ENCODE results near the gene CELF5.
"Not testable (repeated sequence)": the region's sequence is repeated elsewhere in the genome, so short reads cannot be mapped to it uniquely, and the experiment has no call there.

Gene CELF5

DNA sequence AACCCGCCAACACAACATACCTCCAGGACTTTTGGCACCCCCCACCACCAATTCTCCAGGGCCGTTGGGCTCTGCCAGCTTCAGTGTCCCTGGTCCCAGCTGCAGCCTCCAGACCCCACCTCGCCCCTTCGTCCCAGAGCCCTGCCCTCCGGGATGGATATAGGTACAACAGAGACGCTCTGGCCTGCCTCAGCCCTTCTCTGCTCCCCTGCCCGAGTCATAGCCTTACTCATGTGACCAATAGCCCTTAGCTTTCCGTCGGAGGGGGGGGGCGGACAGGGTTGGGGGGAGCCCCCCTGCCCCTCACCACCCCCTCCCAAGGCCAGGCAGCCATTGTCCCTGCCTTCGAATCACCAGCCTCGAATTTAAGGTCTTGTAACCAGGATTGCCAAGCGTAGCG lies 71.1 kb downstream of the CELF5 start:
- ATAC-seq = no peak

DNA sequence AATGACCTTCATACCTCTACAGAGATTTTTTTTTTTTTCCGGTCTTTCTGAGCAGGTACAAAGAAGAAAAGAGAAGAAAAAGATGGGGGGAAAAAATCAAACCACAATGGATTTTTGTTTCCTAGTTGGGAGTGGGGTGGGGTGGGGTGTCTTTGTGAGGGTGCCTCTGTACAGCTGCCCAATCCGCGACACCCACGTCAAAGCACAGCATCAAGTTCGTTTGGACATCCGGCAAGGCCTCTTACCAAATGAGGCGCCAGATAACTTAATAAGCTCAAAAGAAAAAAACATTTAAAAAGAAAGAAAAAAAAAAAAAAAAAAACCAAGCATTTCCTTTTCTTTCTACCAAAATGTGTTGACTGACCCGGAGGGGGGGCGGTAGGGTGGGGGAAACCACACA lies 71.6 kb downstream of the CELF5 start:
- no peak for ATAC-seq

DNA sequence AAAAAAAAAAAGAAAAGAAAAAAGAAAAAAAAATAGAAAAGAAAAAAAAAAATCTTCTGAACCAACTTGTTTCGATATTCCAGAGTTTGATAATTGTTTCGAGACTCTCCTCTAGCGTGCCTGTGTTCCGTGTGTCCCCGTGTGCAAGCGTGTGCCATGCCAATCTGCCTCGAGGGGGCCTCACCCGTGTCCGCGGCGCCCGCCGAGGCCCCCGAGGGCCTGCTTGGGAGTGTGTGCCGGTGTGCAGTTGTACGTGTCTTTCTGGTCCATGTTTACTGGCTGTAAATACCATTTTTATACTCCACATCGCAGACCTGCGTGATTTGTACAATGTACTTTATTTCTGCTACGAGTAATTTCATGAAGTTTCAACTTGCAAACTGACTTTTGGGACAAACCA lies 72.0 kb downstream of the CELF5 start:
- ATAC-seq = no peak

DNA sequence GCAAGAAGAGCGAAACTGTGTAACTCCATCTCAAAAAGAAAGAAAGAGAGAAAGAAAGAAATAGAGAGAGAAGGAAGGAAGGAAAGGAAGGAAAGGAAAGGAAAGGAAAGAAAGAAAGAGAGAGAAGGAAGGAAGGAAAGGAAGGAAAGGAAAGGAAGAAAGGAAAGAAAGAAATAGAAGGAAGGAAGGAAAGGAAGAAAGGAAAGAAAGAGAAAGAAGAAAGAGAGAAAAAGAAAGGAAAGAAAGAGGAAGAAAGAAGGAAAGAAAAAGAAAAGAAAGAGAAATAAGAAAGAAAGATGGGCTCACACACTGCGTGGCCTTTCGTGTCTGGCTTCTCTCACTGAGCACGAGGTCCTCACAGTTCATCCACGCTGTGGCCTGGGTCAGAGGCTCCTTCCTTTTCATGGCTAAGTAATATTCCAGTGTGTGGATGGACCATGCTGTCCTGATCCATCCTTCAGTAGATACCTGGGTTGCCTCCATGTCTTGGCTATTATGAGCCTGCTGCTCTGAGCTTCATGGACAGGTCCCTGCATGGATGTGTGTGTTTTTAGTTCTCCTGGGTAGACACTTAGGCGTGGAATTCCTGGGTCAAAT lies 74.5 kb downstream of the CELF5 start:
- no peak for ATAC-seq

DNA sequence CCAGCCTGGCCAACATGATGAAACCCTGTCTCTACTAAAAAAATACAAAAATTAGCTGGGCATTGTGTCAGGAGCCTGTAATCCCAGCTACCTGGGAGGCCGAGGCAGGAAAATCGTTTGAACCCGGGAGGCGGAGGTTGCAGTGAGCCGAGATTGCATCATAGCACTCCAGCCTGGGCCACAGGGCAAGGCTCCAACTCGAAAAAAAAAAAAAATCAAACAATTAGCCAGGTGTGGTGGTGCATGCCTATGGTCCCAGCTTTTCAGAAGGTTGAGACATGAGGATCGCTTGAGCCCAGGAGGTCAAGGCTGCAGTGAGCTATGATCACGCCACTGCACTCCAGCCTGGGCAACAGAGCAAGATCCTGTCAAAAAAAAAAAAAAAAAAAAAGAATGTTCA lies 76.1 kb downstream of the CELF5 start:
- not testable (repeated sequence) for ATAC-seq

DNA sequence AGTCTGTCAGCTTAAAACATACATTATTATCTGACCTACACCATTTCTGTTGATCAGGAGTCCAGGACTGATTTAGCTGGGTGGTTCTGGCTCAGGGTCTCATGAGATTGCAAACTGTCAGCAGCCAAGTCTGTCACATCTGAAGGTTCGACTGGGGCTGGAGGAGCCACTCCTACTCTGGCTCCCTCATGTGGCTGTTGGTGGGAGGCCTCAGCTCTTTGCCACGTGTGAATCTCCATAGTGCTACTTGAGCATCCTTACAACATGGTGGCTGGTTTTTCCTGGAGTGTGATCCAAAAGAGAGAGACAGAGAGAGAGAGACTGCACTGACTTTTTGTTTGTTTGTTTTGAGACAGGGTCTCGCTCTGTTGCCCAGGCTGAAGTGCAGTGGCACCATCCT lies 78.3 kb downstream of the CELF5 start:
- ATAC-seq = no peak

DNA sequence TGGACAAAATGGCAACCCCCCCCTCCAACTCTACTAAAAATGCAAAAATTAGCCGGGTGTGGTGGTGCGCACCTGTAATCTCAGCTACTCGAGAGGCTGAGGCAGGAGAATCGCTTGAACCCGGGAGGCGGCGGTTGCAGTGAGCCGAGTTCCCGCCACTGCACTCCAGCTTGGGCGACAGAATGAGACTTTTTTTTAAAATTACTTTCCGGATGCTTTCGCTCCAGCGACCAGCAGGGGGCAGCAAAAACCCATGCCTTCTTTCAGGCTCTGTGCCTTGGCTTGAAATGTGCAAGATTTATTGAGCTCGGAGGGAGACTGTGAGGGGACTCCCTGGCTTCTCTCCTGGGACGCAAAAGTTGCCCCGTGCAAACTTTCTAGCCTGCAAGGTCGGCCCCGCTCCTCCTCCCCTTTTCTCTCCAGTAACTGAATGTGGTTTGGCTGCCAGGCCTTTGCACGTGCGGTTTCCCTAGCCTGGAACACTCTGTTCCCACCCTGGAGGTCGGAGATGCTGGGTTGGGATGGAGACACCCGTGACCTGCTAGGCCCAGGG lies 80.5 kb downstream of the CELF5 start:
- peak; percentile 56 to 58 for ATAC-seq

DNA sequence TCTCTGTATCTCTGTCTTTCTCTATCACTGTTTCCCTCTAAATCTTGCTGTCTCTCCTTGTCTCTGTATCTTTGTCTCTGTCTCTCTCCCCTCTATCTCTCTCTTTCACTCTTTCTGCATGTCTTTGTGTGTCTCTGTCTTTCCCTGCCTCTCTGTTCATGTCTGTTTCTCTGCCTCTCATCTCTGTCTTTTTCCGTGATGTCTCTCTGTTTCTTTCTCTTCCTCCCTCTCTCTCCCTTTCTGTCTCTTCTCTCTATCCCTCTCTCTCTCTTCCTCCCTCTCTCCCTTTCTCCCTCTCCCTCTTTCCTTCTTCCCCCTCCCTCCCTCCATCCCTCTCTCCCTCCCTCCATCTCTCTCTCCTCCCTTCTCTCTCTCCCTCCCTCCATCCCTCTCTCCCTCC lies 85.3 kb downstream of the CELF5 start:
- ATAC-seq = no peak

DNA sequence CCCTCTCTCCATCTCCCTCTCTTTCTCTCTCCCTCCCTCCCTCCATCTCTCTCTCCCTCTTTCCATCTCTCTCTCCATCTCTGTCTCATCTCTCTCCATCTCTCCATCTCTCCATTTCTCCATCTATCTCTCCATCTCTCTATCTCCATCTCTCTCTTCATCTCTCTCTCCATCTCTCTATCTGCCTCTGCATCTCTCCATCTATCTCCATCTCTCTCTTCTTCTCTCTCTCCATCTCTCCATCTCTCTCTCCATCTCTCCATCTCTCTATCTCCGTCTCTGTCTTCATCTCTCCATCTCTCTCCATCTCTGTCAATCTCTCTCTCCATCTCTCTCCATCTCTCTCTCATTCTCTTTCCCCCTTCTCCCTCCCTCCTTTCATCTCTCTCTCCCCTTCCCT lies 85.8 kb downstream of the CELF5 start:
- ATAC-seq = no peak

DNA sequence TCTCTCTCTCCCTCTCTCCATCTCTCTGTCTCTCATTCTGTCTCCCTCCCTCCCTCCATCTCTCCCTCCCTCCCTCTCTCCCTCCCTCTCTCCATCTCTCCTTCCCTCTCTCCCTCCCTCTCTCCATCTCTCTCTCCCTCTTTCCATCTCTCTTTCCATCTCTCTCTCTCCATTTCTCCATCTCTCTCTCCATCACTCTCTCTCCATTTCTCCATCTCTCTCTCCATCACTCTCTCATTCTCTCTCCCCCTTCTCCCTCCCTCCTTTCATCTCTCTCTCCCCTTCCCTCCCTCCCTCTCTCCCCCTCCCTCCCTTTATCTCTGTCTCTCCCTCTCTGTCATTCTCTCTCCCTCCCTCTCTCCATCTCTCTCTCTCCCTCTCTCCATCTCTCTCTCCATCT lies 86.2 kb downstream of the CELF5 start:
- no peak for ATAC-seq

DNA sequence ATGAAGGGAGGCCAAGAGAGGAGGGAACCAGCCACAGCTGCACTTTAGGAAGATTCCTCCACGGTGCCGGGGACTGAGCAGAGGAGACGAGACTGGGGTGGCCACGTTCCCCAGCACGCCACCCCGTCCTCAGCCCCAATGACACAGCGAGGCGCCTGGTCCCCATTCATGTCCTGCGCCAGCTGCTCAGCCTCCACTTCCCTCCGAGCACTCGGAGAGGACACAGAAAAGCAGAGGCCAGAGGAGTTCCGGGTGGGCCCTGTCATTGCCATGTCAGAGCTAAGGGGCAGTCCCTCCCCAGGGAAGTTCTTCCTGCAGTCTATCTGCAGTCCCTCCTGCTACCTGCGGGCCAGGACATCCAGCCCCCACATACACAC lies 88.7 kb downstream of the CELF5 start:
- no peak for ATAC-seq

DNA sequence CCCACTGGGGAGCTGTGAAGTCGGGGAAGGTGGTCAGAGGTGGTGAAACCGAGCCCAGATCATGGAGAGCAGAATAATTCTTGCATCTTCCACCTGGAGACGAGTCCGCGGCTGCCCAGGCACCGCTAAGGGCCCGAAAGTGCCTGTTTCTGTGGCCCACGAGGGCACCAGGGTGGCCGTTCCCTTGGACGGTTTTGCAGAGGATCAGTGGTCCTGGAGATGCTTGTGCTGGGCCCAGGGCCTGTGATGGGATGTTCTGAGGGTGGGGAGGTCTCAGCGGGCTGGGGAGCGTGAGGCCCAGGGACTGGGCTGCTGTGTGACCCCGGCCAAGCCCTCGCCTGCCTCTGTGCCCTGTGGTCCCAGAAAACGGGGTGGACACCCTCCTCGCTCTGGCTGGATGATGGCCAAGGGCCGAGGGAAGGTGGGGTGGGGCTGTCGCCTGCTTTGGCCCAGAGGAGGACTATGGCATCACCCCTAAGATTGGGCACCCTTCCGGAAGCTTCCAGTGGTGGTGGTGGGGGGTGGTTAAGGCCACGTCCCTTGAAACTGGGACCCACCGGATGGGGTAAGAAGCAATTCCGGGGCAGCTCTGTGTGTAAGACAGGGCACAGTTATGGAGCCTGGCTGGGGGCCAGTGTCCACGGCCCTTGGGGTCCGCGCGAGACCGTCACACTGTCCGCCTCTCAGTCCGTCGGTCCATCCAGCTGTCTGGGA lies 90.7 kb downstream of the CELF5 start:
- no peak for ATAC-seq

DNA sequence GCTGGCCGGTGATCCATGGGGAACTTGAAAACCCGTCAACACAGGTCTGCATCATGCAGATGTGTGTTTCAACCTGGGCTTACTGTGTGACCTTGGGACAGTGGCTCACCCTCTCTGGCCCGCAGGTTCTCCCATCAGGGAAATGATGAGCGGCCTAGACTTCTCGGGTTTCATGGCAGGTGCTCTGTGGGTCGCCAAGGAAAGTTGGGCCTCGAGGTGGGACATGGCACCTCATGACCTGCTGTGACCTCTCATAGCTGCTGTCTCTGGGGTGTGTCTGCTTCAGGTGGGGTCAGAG lies 91.2 kb downstream of the CELF5 start:
- no peak for ATAC-seq

DNA sequence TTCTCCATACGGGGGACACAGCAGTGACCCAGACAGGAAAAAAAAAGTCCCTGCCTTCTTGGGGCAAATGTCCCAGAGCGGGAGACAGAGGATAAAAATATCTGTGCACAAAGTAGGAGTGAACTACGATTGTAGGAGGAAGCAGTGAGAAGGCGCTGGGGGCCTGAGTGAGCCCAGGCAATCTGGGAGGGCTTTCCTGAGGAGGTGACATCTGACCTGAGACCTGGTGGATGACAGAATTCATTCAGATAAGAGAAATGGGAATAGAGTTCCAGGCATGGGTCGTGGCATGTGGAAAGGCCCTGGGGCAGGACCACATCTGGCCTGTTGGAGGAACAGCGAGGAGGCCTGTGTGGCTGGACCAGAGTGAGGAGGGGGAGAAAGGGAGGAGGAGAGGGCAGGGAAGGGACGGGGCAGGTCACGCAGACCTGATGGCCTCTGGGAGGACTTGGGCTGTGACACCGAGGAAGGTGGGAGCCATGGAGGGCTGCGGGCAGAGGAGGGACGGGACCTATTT lies 91.7 kb downstream of the CELF5 start:
- no peak for ATAC-seq

DNA sequence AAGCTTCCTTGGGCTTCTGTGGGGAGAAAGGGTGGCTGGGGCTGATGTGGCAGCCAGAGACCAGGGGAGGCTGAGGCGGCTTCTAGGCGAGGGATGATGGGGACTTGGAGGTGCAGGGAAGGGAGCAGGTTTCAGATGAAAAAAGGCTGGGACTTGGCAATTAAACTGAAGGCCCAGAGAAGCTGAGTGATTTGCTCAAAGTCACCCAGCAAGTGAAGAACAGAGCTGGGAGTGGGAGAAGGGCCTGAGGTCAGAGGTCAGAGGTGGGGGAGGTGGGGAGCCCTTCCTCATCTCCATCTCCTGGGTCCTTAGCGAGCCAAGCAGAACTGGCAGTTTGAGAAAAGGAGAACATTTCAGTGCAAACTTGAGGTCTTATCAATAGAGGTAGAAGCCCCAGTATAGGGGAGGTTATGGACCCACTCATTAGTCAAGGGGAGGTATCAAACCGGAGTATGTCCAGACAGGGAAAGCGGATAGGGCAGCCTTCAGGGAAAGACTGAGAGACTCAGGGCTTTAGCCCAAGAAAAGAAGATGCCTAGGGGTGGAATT lies 92.3 kb downstream of the CELF5 start:
- ATAC-seq = no peak

DNA sequence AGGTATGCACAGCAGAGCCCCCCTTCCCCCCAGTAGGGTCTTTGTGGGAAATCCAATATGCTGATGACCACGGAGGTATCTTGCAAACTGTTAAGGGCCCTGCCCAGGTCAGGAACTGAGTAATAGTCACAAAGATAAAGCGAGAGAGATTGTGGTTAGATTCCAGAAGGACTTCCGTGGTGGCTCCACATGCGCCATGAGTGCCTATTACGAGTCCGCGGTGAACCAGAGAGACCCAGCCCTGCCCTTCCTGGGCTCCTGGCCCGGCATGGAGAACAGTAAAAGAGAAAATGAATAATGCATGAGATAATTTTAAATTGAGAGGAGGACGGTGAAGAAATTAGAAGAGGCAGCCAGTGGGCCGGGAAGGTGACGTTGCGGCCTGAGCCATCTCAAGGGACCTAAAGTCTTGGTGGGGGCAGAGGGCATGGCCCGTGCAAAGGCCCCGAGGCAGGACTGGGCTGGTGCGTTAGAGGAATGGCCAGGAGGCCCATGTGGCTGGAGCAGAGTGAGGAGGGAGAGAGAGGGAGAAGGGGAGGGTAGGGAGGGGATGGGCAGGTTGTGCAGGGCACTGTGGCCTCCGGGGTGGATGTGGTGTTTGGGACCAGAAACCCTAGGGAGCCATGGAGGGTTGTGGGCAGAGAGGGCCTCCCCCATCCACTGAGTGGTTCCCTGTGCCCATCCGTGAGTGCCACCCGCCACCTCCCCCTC lies 95.3 kb downstream of the CELF5 start:
- no peak for ATAC-seq

DNA sequence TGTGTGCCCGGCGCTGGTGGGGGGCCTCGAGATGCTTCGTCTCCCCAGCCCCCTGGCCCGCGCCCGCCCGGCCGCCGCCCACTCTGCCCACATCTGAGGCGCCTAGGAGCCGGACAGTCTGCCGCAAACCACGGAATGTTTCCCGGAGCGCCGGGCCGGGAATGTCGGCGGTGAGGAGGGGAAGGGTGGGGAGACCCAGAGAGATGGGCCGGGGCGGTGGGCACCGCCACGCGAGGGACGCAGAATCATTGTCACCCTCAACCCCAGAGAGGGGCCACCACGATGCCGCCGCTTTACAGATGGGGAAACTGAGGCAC lies 95.9 kb downstream of the CELF5 start:
- ATAC-seq = no peak

DNA sequence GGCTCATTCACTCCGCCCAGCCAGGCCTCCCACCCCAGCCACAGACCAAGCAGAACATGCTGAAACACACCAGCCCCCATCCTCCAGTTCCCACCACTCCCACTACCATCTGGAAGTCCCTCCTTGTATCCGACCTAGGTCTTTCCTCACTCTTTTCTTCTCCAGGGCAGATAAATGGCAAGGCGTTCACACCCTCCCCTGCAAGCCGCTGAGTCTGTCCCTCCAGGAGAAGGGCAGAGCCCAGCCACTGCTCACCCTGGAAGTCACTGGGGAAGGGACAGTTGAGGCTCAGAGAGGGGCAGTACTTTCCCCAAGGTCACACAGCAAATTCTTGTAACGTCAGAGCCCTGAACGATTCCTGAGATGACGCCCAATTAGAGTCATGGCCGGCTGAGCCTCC lies 96.4 kb downstream of the CELF5 start:
- no peak for ATAC-seq

DNA sequence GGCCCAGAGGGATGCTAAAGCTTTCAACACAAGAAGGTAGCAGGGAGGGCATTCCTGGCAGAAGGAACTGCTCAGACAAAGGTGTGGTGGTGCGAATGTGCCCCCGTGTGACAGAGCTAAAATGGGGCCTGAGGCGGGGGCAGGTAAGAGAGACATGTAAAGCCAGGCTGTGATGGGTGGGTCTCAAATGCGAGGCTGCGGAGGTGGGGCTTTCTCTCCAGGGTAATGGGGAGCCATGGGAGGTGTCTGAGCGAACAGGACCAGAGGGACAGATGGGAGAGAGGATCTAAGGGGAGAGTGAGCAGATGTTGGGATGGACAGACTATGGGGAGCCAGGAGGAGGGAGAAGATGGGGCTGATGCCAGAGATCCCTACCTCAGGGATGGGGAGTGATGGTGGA lies 97.2 kb downstream of the CELF5 start:
- ATAC-seq = no peak

DNA sequence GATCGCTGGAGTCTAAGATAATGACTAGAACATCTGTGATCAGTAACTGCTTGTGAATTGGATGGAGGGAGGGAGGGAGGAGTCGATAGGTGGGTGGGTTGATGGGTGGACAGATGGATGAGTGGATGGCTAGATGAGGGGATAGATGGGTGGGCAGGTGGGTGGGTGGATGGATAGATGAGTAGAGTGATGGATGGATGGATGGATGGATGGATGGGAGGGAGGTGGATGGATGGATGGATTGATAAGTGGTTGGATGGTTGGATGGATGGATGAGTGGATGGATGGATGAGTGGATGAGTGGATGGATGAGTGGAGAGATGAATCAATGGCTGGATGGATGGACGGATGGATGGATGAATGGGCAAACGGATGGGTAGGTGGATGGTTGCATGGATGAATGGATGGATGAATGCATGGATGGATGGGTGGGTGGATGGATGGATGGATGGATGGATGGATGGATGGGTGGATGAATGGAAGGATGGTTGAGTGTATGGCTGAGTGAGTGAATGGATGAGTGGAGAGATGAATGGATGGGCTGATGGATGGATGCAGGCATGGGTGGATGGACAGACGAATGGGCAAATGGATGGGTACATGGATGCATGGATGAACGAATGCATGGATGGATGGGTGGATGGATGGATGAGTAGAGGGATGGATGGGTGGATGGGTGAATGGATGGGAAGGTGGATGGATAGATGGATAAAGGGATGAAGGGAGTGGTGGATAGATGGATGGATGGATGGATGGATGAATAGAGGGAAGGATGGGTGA lies 97.9 kb downstream of the CELF5 start:
- ATAC-seq = no peak

DNA sequence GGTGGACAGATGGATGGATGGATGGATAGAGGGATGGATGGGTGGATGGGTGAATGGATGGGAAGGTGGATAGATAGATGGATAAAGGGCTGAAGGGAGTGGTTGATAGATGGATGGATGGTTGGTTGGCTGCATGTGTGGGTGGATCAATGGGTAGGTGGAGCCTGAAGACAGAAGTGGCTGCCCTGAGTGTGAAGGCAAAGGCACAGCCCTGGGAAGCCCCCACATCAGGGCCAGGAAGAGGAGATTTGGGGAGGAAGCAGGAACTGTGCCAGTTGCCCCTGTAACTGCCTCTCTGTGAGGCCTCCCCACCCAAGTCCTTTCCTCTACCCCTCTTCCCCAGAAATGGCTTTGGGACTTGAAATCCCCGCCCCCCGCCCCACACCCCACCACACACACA lies 98.6 kb downstream of the CELF5 start:
- no peak for ATAC-seq

DNA sequence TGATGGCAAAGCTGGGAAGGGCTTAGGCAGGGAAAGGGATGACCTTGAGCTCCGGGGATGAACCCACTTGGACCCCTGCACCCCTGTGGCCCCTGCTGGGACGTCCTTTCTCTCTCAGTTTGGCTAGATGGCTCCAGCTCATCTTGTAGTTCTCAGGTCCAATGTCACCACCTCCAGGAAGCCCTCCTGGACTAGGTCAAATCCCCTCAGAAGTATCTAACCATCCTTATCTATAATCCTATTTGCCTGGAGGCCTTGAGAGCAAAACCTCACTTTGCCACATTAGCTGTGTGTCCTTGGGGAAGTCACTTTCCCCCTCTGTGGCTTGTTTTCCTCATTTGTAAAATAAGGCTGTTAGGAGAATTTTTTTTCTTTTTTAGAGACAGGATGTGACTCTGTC lies 99.2 kb downstream of the CELF5 start:
- ATAC-seq = no peak

DNA sequence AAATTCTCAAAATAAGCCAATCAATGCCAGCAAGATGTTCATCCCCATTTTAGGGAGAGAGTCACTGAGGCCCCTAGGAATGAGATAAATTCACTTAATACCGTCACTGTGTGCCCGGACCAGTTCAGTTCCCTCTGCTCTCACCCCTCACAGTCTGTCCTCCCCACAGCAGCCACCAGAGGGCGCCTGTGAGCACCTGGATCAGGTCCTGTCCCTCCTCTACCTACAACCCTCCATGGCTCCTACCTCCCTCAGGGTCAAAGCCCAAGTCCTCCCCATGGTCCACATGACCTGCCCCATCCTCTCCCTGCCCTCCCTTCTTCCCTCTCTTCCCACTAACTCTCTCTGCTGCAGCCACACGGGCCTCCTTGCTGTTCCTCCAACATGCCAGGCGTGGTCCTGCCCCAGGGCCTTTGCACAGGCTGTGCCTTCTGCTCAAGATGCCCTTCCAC lies 100.0 kb downstream of the CELF5 start:
- ATAC-seq = peak; percentile 44 to 66

All from activated CD4-positive, CD25-positive, alpha-beta regulatory T cell treated with anti-CD3 and anti-CD28 coated beads, Interleukin-2, amount 50 U/mL, for 24 hours (primary cell).